IPS DF 4.7 (cell line): ENCODE results near the gene SGIP1.
"Not testable (repeated sequence)": the region's sequence is repeated elsewhere in the genome, so short reads cannot be mapped to it uniquely, and the experiment has no call there.

Source experiments
- DNase-seq: peaks from one replicate; pipeline ENCODE4 v3.0.0-alpha.2; 2013; ENCODE audit warnings: low spot score; ENCODE audit errors: extremely low read depth

The SGIP1 gene

GRCh38 chr1:66552829-66553228, 18.9 kb downstream of the SGIP1 start:
- no peak for DNase-seq

- no peak for DNase-seq
Measured at GRCh38 chr1:66553846-66554245, 19.9 kb downstream of the SGIP1 start.

GRCh38 chr1:66556161-66556611, 22.2 kb downstream of the SGIP1 start:
- no peak for DNase-seq

GRCh38 chr1:66557157-66557556, 23.2 kb downstream of the SGIP1 start:
- no peak for DNase-seq

- no peak for DNase-seq
Measured at GRCh38 chr1:66559517-66559916, 25.6 kb downstream of the SGIP1 start.

GRCh38 chr1:66562561-66562960, 28.6 kb downstream of the SGIP1 start:
- DNase-seq = no peak

- DNase-seq = no peak
Measured at GRCh38 chr1:66563094-66563800, 29.3 kb downstream of the SGIP1 start.

- DNase-seq = no peak
Measured at GRCh38 chr1:66563941-66564630, 30.1 kb downstream of the SGIP1 start.

- no peak for DNase-seq
Measured at GRCh38 chr1:66570196-66570595, 36.2 kb downstream of the SGIP1 start.

- no peak for DNase-seq
Measured at GRCh38 chr1:66571789-66572188, 37.8 kb downstream of the SGIP1 start.

- DNase-seq = no peak
Measured at GRCh38 chr1:66575739-66576138, 41.8 kb downstream of the SGIP1 start.

GRCh38 chr1:66576645-66577044, 42.7 kb downstream of the SGIP1 start:
- DNase-seq = no peak

GRCh38 chr1:66578841-66579240, 44.9 kb downstream of the SGIP1 start:
- DNase-seq = no peak

- DNase-seq = no peak
Measured at GRCh38 chr1:66580081-66580480, 46.1 kb downstream of the SGIP1 start.

GRCh38 chr1:66583021-66583420, 49.1 kb downstream of the SGIP1 start:
- DNase-seq = no peak

GRCh38 chr1:66585002-66585401, 51.0 kb downstream of the SGIP1 start:
- DNase-seq = no peak

GRCh38 chr1:66589326-66589725, 55.4 kb downstream of the SGIP1 start:
- DNase-seq = no peak

GRCh38 chr1:66592106-66592507, 58.2 kb downstream of the SGIP1 start:
- DNase-seq = not testable (repeated sequence)

- no peak for DNase-seq
Measured at GRCh38 chr1:66596191-66596590, 62.2 kb downstream of the SGIP1 start.

GRCh38 chr1:66597500-66597899, 63.5 kb downstream of the SGIP1 start:
- no peak for DNase-seq

GRCh38 chr1:66598670-66599069, 64.7 kb downstream of the SGIP1 start:
- DNase-seq = no peak

GRCh38 chr1:66599346-66599745, 65.4 kb downstream of the SGIP1 start:
- no peak for DNase-seq
